Brain microvascular endothelial cell (primary cell): ENCODE measurements around the gene AGBL3.

Source experiments
- DNase-seq: peaks from one replicate; pipeline ENCODE4 v3.0.0-alpha.2; 2020
- H3K27ac ChIP-seq: fragments of 250-450 bp; sonication (Bioruptor Pico); 2 replicates; pipeline ENCODE4 v1.5.1; 2020; ENCODE audit warnings: mild to moderate bottlenecking, moderate library complexity
- H3K27me3 ChIP-seq: fragments of 250-450 bp; sonication (Bioruptor Pico); replicated peaks from 2 replicates; pipeline ENCODE4 v1.5.1; 2020; ENCODE audit warnings: mild to moderate bottlenecking
- H3K36me3 ChIP-seq: fragments of 250-450 bp; sonication (Bioruptor Pico); replicated peaks from 2 replicates; pipeline ENCODE4 v1.5.1; 2020; ENCODE audit warnings: mild to moderate bottlenecking
- H3K4me3 ChIP-seq: 2 replicates; pipeline ENCODE4 v1.5.1; 2011; ENCODE audit warnings: low read depth, mild to moderate bottlenecking, control low read depth, low read length, moderate library complexity
- CTCF ChIP-seq: IDR thresholded peaks from 2 replicates; pipeline ENCODE4 v1.5.1; 2011; ENCODE audit warnings: low read depth, mild to moderate bottlenecking, moderate library complexity, low read length, control low read depth, inconsistent platforms; ENCODE audit errors: missing control alignments
- in situ Hi-C: cut with HindIII; loops from 2 replicates; pipeline ENCODE4 v1.10.0; 2017; ENCODE audit warnings: low sequenced_read_pairs, low pct_ligation_motif_present

The AGBL3 gene

GRCh38 chr7:134986363-134987251 lies at the start of gene AGBL3:
AGBL3 (plus strand) TSS chr7:134986508; CDS start chr7:134987934, 1,426 bp downstream.
- peak; percentile 97 for DNase-seq
- Histone ChIP-seq H3K36me3 (no peaks in the 10 kb centered on the region), H3K27me3 (no peaks in the 10 kb centered on the region), H3K4me3 (peak within 1 kb of the TSS; percentile 81), H3K27ac (peak within 1 kb of the TSS; percentile 81)
- in situ Hi-C loops, result loop anchor here (25.0 kb wide), 1 partner anchor 176 kb away; the partner anchor contains the start of gene CYREN
- peak; percentile 76 for TF ChIP-seq CTCF

DNA sequence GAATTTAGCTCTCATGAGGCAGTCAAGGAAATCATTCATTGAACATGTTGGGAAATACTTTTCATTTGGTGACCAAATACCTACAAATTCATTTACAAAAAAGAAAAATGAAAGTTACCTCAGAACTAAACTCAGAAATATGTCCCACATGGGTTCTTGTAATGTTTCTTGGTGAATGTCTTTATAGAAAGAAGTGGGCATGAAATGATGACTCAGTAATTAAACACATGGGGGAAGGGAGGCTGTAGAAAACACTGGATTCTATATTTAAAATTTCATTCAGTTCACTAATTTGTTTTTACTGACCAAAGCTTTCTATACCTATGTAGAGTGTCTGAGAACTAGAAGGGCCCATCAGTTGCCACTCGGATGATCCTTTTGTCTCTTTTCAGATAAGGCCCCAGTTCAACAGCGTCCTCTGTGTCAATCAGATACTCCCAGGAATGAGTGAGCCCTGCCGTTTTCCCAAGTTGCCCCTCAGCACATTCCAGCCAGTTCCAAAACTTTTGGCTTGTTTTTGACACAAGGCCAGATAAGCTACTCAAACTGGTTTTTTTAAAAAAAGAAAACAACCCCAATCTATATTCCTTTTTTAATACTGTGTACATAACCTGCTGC lies 49.3 kb upstream of the AGBL3 start:
- Histone ChIP-seq H3K4me3 (no peak overlapping the region), H3K36me3 (peaks cover 60% of the 10 kb centered on the region), H3K27ac (peak overlapping the region; percentile 8), H3K27me3 (no peaks in the 10 kb centered on the region)
- in situ Hi-C loops, result no loop called here
- no peak for TF ChIP-seq CTCF
- no peak for DNase-seq

GRCh38 chr7:134938141-134938540 lies 48.2 kb upstream of the AGBL3 start:
- no peak overlapping the region for H3K27ac ChIP-seq
- H3K36me3 ChIP-seq, result peaks cover 63% of the 10 kb centered on the region
- no peaks in the 10 kb centered on the region for H3K27me3 ChIP-seq
- H3K4me3 ChIP-seq, result no peak overlapping the region
- in situ Hi-C loops, result no loop called here
- TF ChIP-seq CTCF, result no peak
- DNase-seq, result no peak

DNA sequence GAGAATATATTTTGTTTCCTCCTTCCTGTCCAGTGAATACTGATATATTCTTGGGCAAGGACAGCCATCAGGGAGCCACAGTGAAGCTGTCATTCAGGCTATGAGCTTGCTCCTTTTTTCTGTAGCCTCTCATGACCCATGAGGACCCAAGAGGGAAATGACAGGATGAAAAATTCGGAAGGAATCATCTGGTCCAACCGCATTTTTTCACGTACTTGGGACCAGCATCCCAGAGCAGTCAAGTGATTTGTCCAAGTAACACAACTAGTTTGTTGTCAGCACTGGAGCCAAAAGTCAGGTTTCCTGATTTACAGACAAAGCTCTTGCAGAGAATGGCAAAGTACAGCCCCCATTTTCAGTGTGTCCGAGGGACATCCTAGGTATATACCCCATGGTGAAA lies 47.2 kb upstream of the AGBL3 start:
- no peaks in the 10 kb centered on the region for H3K27me3 ChIP-seq
- in situ Hi-C loops, result no loop called here
- H3K4me3 ChIP-seq, result no peak overlapping the region
- H3K36me3 ChIP-seq, result peaks cover 63% of the 10 kb centered on the region
- no peak overlapping the region for H3K27ac ChIP-seq
- DNase-seq, result no peak
- TF ChIP-seq CTCF, result no peak

DNA sequence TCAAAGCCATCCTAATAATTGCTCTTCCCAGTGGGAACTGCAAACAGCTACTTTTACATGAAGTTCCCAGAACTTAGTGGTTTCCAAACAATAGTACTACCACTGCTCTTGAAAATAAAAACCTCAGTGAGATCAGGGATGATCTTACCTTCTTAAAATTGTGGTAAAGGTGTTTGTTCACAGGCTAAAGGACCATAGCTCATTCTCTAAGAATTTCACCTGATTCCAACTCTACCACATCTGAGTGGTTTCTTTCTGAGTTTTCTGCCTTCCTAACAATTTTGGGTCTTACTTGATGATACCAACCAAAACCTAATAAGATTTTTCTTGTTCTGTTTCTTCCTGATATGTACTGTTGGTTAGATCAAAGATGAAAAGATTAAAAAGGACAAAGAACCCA lies 45.6 kb upstream of the AGBL3 start:
- DNase-seq, result no peak
- peak overlapping the region; percentile 55 for H3K27ac ChIP-seq
- in situ Hi-C loops, result no loop called here
- no peaks in the 10 kb centered on the region for H3K27me3 ChIP-seq
- peaks cover 59% of the 10 kb centered on the region for H3K36me3 ChIP-seq
- TF ChIP-seq CTCF, result no peak
- no peak overlapping the region for H3K4me3 ChIP-seq
